WTC11 (cell line): ENCODE data around the gene GAGE1. TPM values are rescaled to one million over a fixed set of nuclear protein-coding genes. Genes with fewer than 3 reads are reported as not detected.

Source experiments
- ATAC-seq: fragments of 200-7000 bp; cut with Tn5 transposase; 2 replicates; pipeline ENCODE4 v1.10.0; 2021; ENCODE audit warnings: mild to moderate bottlenecking, moderate library complexity
- CTCF ChIA-PET: fragments of 300-600 bp; sonication (Branson Sonifier 250); formaldehyde crosslinking; loops from one replicate; lab custom pipeline; 2021; ENCODE audit warnings: antibody characterized with exemption; lab: Charles Lee
- POLR2A ChIA-PET: fragments of 350-600 bp; sonication (Branson Sonifier 250); formaldehyde crosslinking; loops from one replicate; lab custom pipeline; 2021; ENCODE audit warnings: antibody characterized with exemption; lab: Charles Lee
- DNase-seq: peaks from one replicate; pipeline ENCODE4 v3.0.0; 2021; ENCODE audit warnings: low spot score
- H3K27ac Mint-ChIP-seq: 2 replicates; pipeline ENCODE4 v1.8.0; 2021; ENCODE audit warnings: mixed read lengths
- H3K27me3 Mint-ChIP-seq: 2 replicates; pipeline ENCODE4 v1.8.0; 2021; ENCODE audit warnings: low read depth, mild to moderate bottlenecking, moderate library complexity, mixed read lengths
- H3K36me3 Mint-ChIP-seq: 2 replicates; pipeline ENCODE4 v1.8.0; 2021; ENCODE audit warnings: mixed read lengths
- H3K4me1 Mint-ChIP-seq: 2 replicates; pipeline ENCODE4 v1.8.0; 2022; ENCODE audit warnings: mixed read lengths
- H3K4me3 Mint-ChIP-seq: 2 replicates; pipeline ENCODE4 v1.8.0; 2021; ENCODE audit warnings: mild to moderate bottlenecking, moderate library complexity, mixed read lengths
- H3K9me3 Mint-ChIP-seq: 2 replicates; pipeline ENCODE4 v1.8.0; 2021; ENCODE audit warnings: mixed read lengths
- ATF1 ChIP-seq: sonication (generic); formaldehyde crosslinking; IDR thresholded peaks from 2 replicates; pipeline ENCODE4 v1.8.1; 2023; ENCODE audit warnings: mild to moderate bottlenecking, moderate library complexity, missing genetic modification reagents
- ATF6 ChIP-seq: sonication (generic); formaldehyde crosslinking; IDR thresholded peaks from 2 replicates; pipeline ENCODE4 v1.8.1; 2023; ENCODE audit warnings: mild to moderate bottlenecking, missing genetic modification reagents
- CDX4 ChIP-seq: fragments of 250-450 bp; sonication (Bioruptor Pico); IDR thresholded peaks from 2 replicates; pipeline ENCODE4 v1.9.0; 2021; ENCODE audit warnings: moderate library complexity, mild to moderate bottlenecking, inconsistent platforms, borderline replicate concordance
- CREB1 ChIP-seq: sonication (generic); formaldehyde crosslinking; IDR thresholded peaks from 2 replicates; pipeline ENCODE4 v1.8.0; 2023; ENCODE audit warnings: mild to moderate bottlenecking, missing genetic modification reagents
- EMX1 ChIP-seq: fragments of 250-450 bp; sonication (Bioruptor Pico); IDR thresholded peaks from 2 replicates; pipeline ENCODE4 v1.8.0; 2021; ENCODE audit warnings: mild to moderate bottlenecking
- ETV6 ChIP-seq: sonication (generic); formaldehyde crosslinking; IDR thresholded peaks from 2 replicates; pipeline ENCODE4 v1.8.1; 2022; ENCODE audit warnings: mild to moderate bottlenecking, missing genetic modification reagents
- FOXP4 ChIP-seq: sonication (generic); formaldehyde crosslinking; IDR thresholded peaks from 2 replicates; pipeline ENCODE4 v1.8.0; 2022; ENCODE audit warnings: mild to moderate bottlenecking, missing genetic modification reagents
- HMGA2 ChIP-seq: fragments of 250-450 bp; sonication (Bioruptor Pico); IDR thresholded peaks from 2 replicates; pipeline ENCODE4 v1.4.0; 2021; ENCODE audit warnings: mild to moderate bottlenecking, moderate library complexity
- IRF2 ChIP-seq: sonication (generic); formaldehyde crosslinking; IDR thresholded peaks from 2 replicates; pipeline ENCODE4 v1.8.0; 2022; ENCODE audit warnings: low read depth, missing genetic modification reagents, borderline replicate concordance
- JAZF1 ChIP-seq: fragments of 250-450 bp; sonication (Bioruptor Pico); IDR thresholded peaks from 2 replicates; pipeline ENCODE4 v1.9.0; 2021; ENCODE audit warnings: moderate library complexity, mild to moderate bottlenecking, inconsistent platforms
- KAT7 ChIP-seq: sonication (generic); formaldehyde crosslinking; IDR thresholded peaks from 2 replicates; pipeline ENCODE4 v1.8.1; 2023; ENCODE audit warnings: missing genetic modification reagents, mild to moderate bottlenecking, borderline replicate concordance
- NFE2L1 ChIP-seq: sonication (generic); formaldehyde crosslinking; IDR thresholded peaks from 2 replicates; pipeline ENCODE4 v1.8.1; 2023; ENCODE audit warnings: missing genetic modification reagents
- NR1H2 ChIP-seq: sonication (generic); formaldehyde crosslinking; IDR thresholded peaks from 2 replicates; pipeline ENCODE4 v1.9.0; 2021; ENCODE audit warnings: mild to moderate bottlenecking, moderate library complexity, missing genetic modification reagents
- OVOL2 ChIP-seq: fragments of 250-450 bp; sonication (Bioruptor Pico); IDR thresholded peaks from 2 replicates; pipeline ENCODE4 v1.9.0; 2021; ENCODE audit warnings: mild to moderate bottlenecking, borderline replicate concordance
- RORB ChIP-seq: fragments of 250-450 bp; sonication (Bioruptor Pico); IDR thresholded peaks from 2 replicates; pipeline ENCODE4 v1.9.0; 2021; ENCODE audit warnings: mild to moderate bottlenecking
- USF1 ChIP-seq: sonication (generic); formaldehyde crosslinking; IDR thresholded peaks from 2 replicates; pipeline ENCODE4 v1.8.0; 2022; ENCODE audit warnings: mild to moderate bottlenecking, missing genetic modification reagents
- ZBTB21 ChIP-seq: sonication (generic); formaldehyde crosslinking; IDR thresholded peaks from 2 replicates; pipeline ENCODE4 v1.8.1; 2023; ENCODE audit warnings: mild to moderate bottlenecking, missing genetic modification reagents, borderline replicate concordance
- ZBTB43 ChIP-seq: sonication (generic); formaldehyde crosslinking; IDR thresholded peaks from 2 replicates; pipeline ENCODE4 v1.8.1; 2023; ENCODE audit warnings: mild to moderate bottlenecking, missing genetic modification reagents
- ZNF263 ChIP-seq: sonication (generic); formaldehyde crosslinking; IDR thresholded peaks from 2 replicates; pipeline ENCODE4 v1.8.1; 2022; ENCODE audit warnings: low read depth, mild to moderate bottlenecking, moderate library complexity, missing genetic modification reagents
- ZNF512 ChIP-seq: sonication (generic); formaldehyde crosslinking; IDR thresholded peaks from 2 replicates; pipeline ENCODE4 v1.8.1; 2022; ENCODE audit warnings: missing genetic modification reagents, borderline replicate concordance
- ZSCAN18 ChIP-seq: fragments of 250-450 bp; sonication (Bioruptor Pico); IDR thresholded peaks from 2 replicates; pipeline ENCODE4 v2.1.2; 2022; ENCODE audit warnings: mild to moderate bottlenecking, moderate library complexity
- total RNA-seq: library from RNA; stranded (reverse); gene quantifications from 3 replicates; pipeline ENCODE4 v1.2.3, GENCODE V29; 2021

The GAGE1 gene
- total RNA-seq, 1 experiment from 2014 or later: 1.2 TPM

- no peaks in the 10 kb centered on the region for H3K4me1 Mint-ChIP-seq
- H3K27me3 Mint-ChIP-seq: no peaks in the 10 kb centered on the region
- no peaks in the 10 kb centered on the region for H3K36me3 Mint-ChIP-seq
- no peak overlapping the region for H3K4me3 Mint-ChIP-seq
- H3K27ac Mint-ChIP-seq: no peak overlapping the region
- DNase-seq (no peak), ATAC-seq (no peak)
- CTCF ChIA-PET: interaction anchor here (1.2 kb wide), 1 partner anchor 18 kb away, joined by 3 read pairs; no protein-coding TSS in a partner anchor
- H3K9me3 Mint-ChIP-seq: no peaks in the 10 kb centered on the region
- TF ChIP-seq NFE2L1 (CRISPR knock-in tag) (no peak), CDX4 (CRISPR knock-in tag) (no peak), ZNF512 (CRISPR knock-in tag) (no peak), ATF6 (CRISPR knock-in tag) (no peak), IRF2 (CRISPR knock-in tag) (no peak), CREB1 (CRISPR knock-in tag) (no peak), ETV6 (CRISPR knock-in tag) (no peak), ZSCAN18 (CRISPR knock-in tag) (no peak), OVOL2 (CRISPR knock-in tag) (no peak), ZNF263 (CRISPR knock-in tag) (no peak), KAT7 (CRISPR knock-in tag) (no peak), EMX1 (CRISPR knock-in tag) (no peak), RORB (CRISPR knock-in tag) (no peak), HMGA2 (CRISPR knock-in tag) (no peak), ZBTB43 (CRISPR knock-in tag) (no peak), NR1H2 (CRISPR knock-in tag) (no peak)
- POLR2A ChIA-PET: no interaction called here
Measured at GRCh38 chrX:49644991-49645637, 46.3 kb downstream of the GAGE1 start.

- CTCF ChIA-PET: no interaction called here
- Mint-ChIP-seq H3K4me1 (no peaks in the 10 kb centered on the region), H3K9me3 (no peaks in the 10 kb centered on the region), H3K36me3 (no peaks in the 10 kb centered on the region), H3K4me3 (no peak overlapping the region), H3K27ac (no peak overlapping the region), H3K27me3 (no peaks in the 10 kb centered on the region)
- DNase-seq (no peak), ATAC-seq (no peak)
- POLR2A ChIA-PET: no interaction called here
- TF ChIP-seq ATF1 (CRISPR knock-in tag) (no peak), ZBTB21 (CRISPR knock-in tag) (no peak), USF1 (no peak), JAZF1 (CRISPR knock-in tag) (no peak), FOXP4 (CRISPR knock-in tag) (no peak), ZNF512 (CRISPR knock-in tag) (no peak)
Measured at GRCh38 chrX:49656533-49656932, 57.7 kb downstream of the GAGE1 start.
